Measurements from ENCODE around the gene PRR36.
A peak's percentile ranks its signal among the peaks of the same experiment; 100 is the strongest.
"Not testable (repeated sequence)": the region's sequence is repeated elsewhere in the genome, so short reads cannot be mapped to it uniquely, and the experiment has no call there.

The PRR36 gene

DNA sequence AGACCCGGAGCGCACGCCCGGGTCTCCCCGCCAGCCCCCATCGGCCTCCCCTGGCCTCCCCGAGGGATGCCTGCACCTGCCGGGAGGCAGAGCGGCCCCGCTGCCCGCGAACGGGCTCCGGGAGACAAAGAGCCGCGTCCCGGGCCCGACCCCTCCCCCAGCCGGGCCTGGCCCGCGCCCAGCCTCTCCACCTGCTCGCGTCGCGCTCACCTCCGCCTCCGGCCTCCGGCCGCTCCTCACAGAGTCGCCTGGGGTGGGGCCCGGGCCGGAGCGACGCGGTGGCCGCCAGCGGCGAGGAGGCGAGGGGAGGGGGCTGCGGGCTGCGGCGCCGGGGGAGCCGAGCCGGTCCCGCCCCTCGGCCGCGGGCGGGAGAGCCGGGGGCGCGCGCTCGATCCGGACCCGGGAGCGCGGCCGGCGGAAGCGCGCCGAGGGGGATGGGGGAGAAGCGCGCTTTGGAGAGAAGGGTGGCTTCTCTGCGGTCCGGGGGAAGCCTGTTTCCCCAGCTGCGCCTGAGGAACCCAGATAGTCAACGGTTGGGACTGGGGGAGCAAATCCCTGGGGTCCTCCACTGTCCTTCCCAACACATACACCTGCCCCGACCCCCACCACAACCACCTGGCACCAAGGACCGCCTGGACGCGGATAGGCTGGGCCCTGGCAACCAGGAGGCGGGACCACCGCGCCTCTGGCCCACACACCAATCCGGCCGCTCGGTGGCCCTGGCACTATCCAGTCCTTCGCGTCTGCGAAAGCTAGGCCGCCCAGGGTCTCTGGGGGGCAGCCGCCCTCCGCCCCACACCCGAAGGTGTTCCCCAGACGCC lies at the start of gene PRR36:
Gene PRR36 (minus strand): TSS at position 315 of the 821 bp plus-strand sequence. CDS start 701 bp downstream, outside the sequence.
- no peak for DNase-seq

DNA sequence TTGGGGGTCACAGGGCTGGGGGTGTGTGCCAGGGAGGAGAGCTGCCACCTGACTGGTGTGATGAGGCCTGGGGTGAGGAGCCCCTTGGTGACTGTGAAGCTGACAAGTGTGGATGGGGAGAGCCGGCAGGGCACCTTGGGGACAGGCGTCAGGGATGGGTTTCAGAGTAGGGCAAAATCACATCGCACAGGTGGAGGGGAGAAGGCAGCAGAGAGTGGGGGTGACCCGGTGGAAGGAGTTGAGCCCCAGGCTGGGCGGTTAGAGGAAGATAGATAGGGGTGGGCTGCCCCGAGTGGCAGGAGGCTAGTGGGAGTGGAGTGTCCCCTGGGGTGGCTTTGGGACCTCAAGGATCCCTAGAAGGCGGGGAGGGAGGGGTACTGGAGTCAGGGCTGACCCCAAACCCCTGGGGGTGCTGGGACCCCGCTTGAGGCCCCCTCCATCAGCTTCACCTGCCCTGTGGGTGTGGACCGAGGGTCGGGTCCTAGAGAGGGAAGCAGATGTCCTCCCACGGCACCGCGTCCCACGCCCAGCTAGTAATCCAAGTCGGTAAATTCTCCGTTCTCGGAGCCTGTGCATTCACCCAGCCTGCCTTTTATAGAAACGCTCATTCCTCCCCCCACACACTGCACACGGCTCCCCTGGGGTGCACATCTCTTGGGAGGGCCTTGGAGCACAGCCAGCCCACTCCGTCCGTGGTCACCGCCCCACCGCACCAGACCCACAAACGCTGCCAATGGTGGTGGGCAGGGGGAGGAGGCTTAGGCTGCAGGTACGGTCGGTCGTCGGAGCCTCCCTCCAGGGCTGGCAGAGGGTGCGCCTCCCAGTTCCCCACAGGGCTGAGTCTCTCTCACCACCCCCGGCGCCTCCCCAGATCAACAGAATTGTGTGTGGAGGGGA lies 49.4 kb upstream of the PRR36 start:
- no peak for DNase-seq

DNA sequence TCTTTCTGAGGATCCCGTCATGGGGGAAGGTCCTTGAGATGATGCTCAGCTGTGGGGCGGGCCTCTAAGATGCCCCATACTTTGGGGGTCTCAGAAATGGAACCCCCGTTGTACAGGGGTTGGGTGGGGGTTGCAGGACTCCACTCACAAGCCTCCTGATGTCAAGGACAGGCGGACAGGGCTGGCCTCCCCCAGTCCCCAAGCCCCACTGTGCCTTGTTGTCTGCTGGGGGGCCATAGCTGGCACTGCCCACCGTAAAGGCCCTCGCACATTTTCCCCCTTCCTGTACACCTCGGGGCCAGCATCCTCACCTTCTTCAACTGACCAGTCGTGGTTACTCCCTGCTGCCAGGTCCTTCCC lies 48.6 kb upstream of the PRR36 start:
- DNase-seq: no peak

DNA sequence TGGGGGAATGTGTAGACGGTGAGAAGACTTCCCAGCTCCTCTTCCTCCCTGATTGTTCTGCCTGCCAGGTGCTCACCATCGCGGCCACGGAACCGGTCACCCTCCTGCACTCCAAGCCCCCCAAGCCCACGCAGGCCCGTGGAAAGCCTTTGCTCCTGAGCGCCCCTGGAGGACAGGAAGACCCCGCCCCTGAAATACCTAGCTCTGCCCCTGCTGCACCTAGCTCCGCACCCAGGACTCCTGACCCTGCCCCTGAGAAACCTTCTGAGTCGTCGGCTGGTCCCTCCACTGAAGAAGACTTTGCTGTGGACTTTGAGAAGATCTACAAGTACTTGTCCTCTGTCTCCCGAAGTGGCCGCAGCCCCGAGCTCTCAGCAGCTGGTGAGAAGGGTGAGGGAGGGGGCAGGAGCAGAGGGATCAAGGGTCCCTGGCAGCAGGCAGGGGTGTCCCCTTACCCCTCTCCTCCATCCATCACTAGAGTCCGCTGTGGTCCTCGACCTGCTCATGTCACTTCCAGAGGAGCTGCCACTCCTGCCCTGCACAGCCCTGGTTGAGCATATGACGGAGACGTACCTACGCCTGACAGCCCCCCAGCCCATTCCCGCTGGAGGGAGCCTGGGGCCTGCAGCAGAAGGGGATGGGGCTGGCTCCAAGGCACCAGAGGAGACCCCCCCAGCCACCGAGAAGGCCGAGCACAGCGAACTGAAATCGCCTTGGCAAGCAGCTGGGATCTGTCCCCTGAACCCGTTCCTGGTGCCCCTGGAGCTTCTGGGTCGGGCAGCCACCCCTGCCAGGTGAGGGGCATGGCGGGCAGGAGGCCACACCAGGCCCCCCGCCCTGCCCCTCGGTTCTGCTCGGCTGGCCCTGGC lies 48.0 kb upstream of the PRR36 start:
- DNase-seq: no peak

DNA sequence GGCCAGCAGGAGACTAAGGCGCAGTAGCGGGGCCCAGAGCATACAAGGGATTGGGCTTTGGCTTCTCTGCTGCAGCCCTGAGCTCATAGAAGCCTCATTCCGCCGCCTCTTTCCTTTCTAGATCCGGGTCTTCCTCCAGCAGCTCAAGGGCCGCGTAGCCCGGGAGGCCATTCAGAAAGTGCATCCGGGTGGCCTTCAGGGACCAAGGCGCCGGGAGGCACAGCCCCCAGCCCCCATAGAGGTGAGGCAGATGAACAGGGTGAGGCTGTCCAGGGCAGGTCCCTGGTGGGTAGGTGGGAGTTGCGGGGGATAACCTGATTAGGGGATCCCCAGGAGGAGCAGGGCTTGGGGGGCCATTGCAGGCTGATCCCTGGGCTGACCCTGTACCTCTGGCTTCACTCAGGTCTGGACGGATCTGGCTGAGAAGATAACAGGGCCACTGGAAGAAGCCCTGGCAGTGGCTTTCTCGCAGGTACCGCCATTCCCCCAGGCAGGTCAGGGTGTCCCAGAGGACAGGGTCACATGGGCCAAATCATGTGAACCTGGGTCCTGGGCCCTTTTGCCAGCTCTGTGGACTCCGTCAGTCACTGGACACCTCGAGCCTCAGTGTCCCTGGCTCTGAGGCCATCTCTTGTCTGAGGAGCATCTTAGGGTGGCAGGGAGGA lies 47.2 kb upstream of the PRR36 start:
- DNase-seq: no peak

DNA sequence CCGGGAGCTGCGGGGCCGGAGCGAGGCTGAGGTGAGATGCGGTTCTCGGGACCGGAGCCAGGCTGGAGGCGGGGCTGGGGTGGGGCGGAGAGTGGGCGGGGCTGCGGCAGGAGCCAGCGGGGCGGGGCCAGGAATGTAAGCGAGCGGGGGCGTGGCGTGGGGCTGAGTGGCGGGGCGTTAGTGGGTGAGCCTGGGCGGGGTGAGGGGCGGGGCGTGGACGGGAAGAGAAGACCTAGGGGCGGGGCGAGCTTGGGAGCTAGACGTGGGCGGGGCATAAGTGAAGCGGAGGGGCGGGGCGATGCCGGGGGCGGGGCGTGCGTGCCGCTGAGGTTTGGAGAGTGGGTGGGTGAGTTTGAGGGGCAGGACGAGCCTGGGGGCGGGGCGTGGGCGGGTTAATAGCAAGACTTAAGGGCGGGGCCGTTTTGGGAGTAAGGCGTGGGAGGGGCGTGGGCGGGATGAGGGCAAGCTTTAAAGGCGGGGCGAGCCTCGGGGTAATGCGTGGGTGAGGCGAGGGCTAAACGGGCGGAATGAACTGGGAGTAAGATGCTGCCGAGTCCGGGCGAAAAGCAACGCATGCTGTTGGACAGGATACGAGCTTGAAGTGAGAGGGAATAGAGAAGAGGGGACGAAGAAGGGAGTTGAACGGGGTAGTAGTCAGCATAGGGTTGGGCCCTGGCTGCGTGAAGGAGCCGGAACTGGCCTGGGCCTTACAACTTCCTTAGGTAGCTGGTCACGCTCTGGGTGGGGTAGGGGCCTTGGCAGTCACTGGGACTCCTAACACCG lies 46.5 kb upstream of the PRR36 start:
- DNase-seq: peak; percentile 100

DNA sequence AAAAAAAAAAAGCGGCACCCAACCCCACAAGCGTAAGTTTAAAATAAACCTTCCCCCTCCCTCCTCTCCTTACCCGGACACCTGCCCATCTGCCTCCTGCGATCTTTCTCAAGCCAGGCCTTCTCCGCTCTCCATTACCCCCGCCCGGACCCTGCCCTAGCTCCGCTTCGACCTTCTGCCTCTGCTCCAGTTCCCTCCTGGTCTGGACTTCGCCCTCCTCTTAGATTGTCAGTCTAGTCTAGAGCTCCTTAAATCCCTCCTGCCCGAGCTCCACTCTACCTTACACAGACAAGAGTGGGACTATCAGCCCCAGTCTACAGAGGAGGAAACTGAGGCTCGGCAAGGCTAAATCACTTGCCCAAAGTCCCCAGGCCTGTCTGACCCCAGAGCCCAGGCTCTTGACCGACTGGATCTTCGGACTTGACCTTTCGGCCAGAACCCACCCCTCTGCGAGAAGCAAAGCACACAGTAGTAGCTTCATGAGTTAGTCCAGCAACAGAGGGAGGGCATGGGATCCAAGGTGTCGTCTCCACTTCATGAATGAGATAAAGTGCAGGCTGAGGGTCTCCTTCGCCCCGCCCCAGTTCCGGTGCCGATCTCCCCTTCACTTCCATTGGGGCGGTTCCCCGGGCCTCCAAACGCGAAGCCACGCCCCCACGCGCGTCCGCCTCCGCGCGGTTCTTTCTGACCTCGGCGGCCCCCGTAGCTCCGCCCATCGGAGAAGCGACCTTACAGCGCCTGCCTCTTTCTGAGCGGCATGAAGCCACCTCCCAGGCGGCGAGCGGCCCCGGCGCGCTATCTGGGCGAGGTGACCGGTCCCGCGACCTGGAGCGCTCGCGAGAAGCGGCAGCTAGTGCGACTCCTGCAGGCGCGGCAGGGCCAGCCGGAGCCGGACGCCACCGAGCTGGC lies 45.7 kb upstream of the PRR36 start, which contains the start of gene SNAPC2:
Gene SNAPC2 (plus strand): TSS at position 729 of the 909 bp plus-strand sequence. CDS start 29 bp downstream, at position 758.
- peak; percentile 96 for DNase-seq

DNA sequence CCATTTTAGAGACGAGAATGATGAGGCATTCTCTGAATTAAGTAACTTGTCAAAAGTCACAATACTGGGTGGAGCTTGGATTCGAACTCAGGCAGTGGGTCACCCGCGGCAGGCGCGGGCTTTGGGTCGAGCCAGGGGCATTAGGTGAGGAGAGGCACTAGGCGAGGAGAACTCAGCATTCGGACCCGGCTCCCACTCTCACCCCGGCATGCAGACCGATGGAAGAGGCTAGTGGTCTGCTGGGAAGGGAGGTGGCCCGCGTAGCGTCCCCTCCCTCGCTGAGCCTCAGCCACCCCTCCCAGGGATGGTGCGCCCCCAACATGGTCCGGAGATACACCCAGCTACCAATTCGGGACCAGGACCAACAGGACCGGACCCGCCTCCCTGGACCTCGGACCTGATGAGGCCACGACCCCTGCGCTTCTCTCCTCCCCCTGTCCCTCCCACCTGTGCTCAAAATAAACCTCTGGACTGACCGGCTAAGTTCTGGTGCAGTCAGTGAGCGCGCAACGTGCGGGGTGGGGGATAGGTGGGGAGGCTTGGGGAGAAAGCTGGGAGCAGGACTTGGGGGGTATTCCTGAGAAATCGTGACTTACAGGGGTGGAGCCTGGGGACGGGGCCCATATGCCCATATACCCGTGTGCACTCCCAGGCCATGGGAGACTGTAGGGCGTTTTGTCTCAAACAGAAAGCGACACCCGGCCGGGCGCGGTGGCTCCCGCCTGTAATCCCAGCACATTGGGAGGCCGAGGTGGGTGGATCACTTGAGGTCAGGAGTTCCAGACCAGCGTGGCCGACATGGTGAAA lies 44.6 kb upstream of the PRR36 start:
- DNase-seq: no peak

DNA sequence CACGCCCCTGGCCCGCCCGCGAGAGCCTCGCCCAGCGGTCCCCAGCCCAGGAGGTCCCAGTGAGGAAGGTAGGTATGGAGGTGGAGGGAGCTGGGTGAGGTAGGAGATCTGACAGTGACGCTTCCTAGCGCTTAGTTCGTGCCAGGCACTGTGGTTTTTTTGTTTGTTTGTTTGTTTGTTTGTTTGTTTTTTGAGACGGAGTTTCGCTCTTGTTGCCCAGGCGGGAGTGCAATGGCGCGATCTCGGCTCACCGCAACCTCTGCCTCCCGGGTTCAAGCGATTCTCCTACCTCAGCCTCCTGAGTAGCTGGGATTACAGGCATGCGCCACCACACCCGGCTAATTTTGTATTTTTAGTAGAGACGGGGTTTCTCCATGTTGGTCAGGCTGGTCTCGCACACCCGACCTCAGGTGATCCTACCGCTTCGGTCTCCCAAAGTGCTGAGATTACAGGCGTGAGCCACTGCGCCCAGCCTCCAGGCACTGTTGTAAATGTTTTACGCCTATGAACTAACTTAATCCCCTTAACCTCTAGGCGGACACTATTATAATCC lies 43.9 kb upstream of the PRR36 start:
- not testable (repeated sequence) for DNase-seq

DNA sequence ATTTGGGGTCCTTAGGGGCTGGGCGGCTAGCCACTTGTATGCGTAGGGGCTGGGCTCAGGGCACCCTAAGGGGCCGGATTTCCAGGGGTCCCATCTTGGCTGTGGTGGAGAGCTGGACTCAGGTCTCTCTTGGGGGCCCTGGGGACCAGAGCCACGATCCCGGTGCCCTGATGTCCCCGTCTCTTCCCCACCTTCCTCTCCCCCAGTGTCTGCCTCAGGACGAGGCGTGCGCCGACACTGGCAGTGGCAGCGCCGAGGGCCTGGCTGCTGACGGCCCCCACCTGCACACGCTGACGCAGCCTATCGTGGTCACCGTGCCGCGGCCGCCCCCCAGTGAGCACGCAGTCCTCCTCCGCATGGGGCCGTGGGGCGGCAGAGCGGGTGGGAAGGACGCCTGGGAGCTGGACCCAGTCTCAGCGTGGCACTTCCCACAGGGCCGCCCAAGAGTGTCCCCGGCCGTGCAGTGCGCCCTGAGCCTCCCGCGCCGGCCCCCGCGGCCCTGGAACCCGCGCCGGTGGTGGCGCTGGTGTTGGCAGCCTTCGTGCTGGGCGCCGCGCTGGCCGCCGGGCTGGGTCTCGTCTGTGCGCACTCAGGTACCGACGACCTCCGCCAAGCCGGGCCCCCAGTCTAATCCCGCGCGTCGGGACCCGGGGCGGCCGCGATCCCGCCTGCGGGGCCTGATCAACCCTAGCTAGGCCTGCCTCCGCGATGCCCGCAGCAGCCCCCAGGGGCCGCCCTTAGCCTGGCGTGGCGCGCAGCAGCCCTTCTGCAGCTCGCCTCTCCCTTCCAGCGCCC lies 43.3 kb upstream of the PRR36 start:
- peak; percentile 60 for DNase-seq

DNA sequence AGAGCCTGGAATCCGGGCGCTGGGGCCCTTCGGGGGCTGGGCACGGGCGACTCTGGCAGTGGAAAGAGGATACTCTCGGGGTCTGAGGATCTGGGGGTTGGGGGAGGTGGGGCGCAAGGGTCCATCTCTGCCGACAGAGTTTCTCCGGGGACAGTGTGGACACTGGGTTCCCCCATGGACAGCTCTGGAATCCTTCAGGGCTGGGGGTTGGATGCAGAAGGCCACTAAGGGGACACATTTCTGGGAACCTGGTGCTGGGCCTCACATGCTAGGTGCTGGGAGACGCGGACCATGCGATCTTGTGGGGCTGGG lies 42.7 kb upstream of the PRR36 start:
- no peak for DNase-seq

DNA sequence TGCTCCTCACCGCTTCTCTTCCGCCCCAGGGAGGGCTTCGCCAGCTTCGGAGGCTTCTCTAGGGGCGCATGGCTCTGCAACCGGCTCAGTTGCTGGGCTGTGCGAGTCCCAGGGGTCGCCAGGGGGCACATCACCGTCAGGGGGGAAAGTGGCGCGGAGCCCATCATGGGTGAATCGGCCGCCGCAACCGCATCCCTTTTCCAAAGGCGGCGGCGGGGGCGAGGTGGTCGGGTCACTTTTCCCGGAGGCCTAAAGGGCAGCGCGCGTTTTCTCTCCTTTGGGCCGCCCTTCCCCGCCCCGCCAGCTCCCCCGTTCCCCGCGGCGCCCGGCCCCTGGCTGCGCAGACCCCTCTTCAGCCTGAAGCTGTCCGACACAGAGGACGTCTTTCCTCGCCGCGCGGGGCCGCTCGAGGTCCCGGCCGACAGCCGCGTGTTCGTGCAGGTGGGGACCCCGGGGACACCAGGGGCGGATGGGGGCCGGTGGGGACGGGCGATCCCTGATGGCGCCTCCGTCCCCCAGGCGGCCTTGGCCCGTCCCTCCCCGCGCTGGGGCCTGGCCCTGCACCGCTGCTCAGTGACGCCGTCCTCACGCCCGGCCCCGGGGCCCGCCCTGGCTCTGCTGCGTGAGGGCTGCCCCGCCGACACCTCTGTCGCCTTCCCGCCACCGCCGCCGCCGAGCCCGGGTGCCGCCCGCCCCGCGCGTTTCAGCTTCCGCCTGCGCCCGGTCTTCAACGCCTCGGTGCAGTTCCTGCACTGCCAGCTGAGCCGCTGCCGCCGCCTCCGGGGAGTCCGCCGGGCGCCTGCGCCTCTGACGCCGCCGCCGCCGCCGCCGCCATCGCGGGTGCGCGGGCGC lies 42.1 kb upstream of the PRR36 start:
- peak; percentile 44 for DNase-seq

DNA sequence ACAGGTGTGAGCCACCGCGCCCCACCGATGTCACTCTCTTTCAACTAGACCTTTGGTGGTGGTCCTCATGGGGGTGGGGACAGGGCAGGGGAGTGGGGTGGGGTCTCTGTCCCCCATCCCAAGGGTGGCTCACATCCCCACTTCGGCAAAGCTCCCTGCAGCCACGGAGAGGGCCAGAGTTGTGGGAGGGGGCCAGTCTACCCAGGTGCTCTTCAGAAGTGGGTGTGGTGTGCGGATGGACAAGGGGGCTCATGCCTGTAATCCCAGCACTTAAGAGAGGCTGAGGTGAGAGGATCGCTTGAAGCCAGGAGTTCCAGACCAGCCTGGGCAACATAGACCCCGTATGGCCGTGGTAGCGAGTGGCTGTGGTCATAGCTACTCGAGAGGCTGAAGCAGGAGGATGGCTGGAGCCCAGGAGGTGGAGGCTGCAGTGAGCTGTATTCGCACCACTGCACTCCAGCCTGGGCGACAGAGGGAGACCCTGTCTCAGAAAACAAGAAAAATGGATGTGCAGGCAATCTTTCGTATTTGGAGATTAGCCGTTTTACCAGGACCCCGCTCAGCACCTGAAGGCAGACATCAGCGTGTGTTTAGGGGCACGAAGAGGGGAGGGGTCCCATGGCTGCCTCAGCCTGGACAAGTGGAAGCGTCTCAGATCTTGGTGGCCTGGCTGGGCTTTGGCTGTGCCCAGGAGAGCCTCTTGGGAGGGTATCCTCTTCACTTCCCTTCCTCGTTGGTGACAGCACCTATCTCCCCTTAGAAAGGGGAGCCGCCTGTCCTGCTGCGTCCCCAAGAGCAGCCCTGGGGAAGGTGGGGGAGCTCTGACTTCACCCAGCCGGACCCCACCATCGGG lies 41.3 kb upstream of the PRR36 start:
- no peak for DNase-seq

DNA sequence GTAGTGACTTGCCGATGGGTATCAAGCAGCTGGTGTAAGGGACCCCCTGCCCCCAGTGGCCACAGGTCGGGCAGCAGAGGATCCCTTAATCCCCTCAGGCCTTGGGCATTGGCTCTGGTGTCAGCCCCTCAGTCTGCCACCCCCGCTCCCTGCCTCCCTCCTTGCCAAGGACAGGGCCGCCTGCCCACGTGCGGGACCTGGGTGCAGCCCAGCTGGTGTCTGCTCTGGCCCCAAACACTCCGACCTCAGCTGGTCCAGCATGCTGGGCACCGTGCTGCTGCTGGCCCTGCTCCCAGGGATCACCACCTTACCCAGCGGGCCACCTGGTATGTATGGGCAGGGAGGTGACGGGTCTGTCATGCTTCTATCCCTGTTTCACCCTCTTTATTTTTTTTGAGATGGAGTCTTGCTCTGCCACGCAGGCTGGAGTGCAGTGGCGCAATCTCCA lies 40.4 kb upstream of the PRR36 start, which contains the start of gene TGFBR3L:
Gene TGFBR3L (plus strand): TSS at position 233 of the 448 bp plus-strand sequence.
- DNase-seq: no peak

DNA sequence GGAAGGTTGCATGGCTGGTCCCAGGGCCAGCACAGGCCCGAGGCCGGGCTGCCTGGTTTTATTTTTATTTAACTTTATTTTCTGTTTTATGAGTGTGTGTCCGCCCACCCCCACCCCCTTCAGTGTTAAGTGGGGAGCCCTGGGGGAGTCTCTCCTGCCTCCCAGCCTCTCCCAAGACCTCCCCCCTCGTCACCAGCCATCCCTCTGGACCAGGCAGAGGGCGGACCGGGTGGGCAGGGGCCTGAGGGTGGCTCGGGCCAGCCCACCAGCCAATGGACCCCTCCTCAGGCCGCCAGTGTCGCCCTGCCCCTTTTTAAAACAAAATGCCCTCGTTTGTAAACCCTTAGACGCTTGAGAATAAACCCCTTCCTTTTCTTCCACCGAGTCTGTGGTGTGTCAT lies 39.9 kb upstream of the PRR36 start:
- no peak for DNase-seq

DNA sequence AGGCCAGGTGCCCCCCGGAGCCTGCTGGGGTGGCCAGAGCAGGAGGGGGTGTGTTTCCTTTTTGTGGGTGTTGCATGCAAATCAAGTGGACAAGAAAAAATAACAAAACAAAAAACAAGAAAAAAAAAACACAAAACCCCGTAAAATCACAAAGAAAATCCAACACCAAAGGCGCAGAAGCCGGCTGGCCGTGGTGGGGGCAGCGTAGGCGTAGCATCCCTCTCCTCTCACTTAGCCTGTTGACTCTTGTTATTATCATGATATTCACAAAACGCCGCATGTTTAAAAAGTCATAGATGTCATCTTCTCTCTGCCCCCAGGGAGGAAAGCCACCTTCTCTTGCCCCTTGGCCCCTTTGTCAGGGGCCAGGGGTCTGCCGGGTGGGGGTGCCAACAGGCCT lies 39.5 kb upstream of the PRR36 start:
- no peak for DNase-seq
